A549 treated with DMSO at 1 μM for 4 hours (cell line): ENCODE data around the gene SNX15. TPM values are rescaled to one million over a fixed set of nuclear protein-coding genes. Genes with fewer than 3 reads are reported as not detected.

Experiments used
- total RNA-seq: library from RNA; stranded (reverse); fragments of 200-300 nt; extraction: Qiagen RNA extraction; gene quantifications from 5 replicates; pipeline ENCODE4 v1.2.3, GENCODE V29; 2022; ENCODE audit warnings: low read depth

SNX15 gene
- 22.2 to 25.0 TPM (median 23.3 TPM) in 5 replicates for total RNA-seq

GRCh38 chr11:65027213-65028067 lies at the start of gene SNX15:
Gene SNX15, plus strand, starts transcription at chr11:65027439. Its CDS starts 99 bp downstream, at chr11:65027538.

GRCh38 chr11:64996710-64997380 lies 30.4 kb upstream of the SNX15 start, which contains the start of gene BATF2:
Gene BATF2, minus strand, starts transcription at chr11:64996971. Its CDS starts 57 bp downstream, at chr11:64996914.

GRCh38 chr11:65013888-65014725 lies 13.1 kb upstream of the SNX15 start, which contains the start of gene ARL2:
Gene ARL2, plus strand, starts transcription at chr11:65014160. Its CDS starts 48 bp downstream, at chr11:65014208.

GRCh38 chr11:65040847-65041622 lies 13.8 kb downstream of the SNX15 start, which contains the start of gene SAC3D1:
Gene SAC3D1, plus strand, starts transcription at chr11:65041210. Its CDS starts 83 bp downstream, at chr11:65041293.

GRCh38 chr11:65058419-65059054 lies 31.3 kb downstream of the SNX15 start, which contains the start of gene NAALADL1:
Gene NAALADL1, minus strand, starts transcription at chr11:65058553. Its CDS starts 32 bp downstream, at chr11:65058521.

GRCh38 chr11:65083834-65084597 lies 56.8 kb downstream of the SNX15 start, which contains the start of the genes CDCA5 and ZFPL1:
Gene CDCA5, minus strand, starts transcription at chr11:65084040. Its CDS starts 62 bp downstream, at chr11:65083978.
Gene ZFPL1, plus strand, starts transcription at chr11:65084222. Its CDS starts 477 bp downstream, at chr11:65084699.

Other genes starting within 250 kb of the SNX15 start
- gene SF1, start 248.9 kb upstream of the SNX15 start, total RNA-seq: 172 to 224 TPM (median 188 TPM) in 5 replicates
- gene MAP4K2, start 224.2 kb upstream of the SNX15 start, total RNA-seq: 6.4 to 10.8 TPM (median 10.2 TPM) in 5 replicates
- 25.9 to 45.2 TPM (median 41.1 TPM) in 5 replicates for gene MEN1, start 216.9 kb upstream of the SNX15 start, total RNA-seq
- 1.2 to 1.5 TPM (median 1.5 TPM) in 5 replicates for gene CDC42BPG, start 182.8 kb upstream of the SNX15 start, total RNA-seq
- gene EHD1, start 148.8 kb upstream of the SNX15 start, total RNA-seq: 129 to 169 TPM (median 139 TPM) in 5 replicates
- gene ATG2A, start 110.2 kb upstream of the SNX15 start, total RNA-seq: 16.9 to 25.7 TPM (median 23.3 TPM) in 5 replicates
- 3.7 to 7.1 TPM (median 5.4 TPM) in 5 replicates for gene PPP2R5B, start 102.8 kb upstream of the SNX15 start, total RNA-seq
- gene GPHA2, start 91.5 kb upstream of the SNX15 start, total RNA-seq: not detected in 5 replicates
- not detected in 5 replicates for gene MAJIN, start 55.3 kb upstream of the SNX15 start, total RNA-seq
- gene BATF2, start 30.5 kb upstream of the SNX15 start, total RNA-seq: 0.87 to 1.4 TPM (median 1.1 TPM) in 5 replicates
- gene ARL2, start 13.3 kb upstream of the SNX15 start, total RNA-seq: 165 to 187 TPM (median 173 TPM) in 5 replicates
- 41.8 to 56.5 TPM (median 48.8 TPM) in 5 replicates for gene SAC3D1, start 13.8 kb downstream of the SNX15 start, total RNA-seq
- gene NAALADL1, start 31.1 kb downstream of the SNX15 start, total RNA-seq: not detected in 5 replicates
- 60.5 to 75.2 TPM (median 71.6 TPM) in 5 replicates for gene CDCA5, start 56.6 kb downstream of the SNX15 start, total RNA-seq
- gene ZFPL1, start 56.8 kb downstream of the SNX15 start, total RNA-seq: 28.5 to 35.4 TPM (median 33.5 TPM) in 5 replicates
- gene VPS51, start 68.8 kb downstream of the SNX15 start, total RNA-seq: 51.6 to 68.1 TPM (median 56.0 TPM) in 5 replicates
- gene TM7SF2, start 84.4 kb downstream of the SNX15 start, total RNA-seq: 4.6 to 9.0 TPM (median 6.1 TPM) in 5 replicates
- 13.2 to 23.0 TPM (median 20.9 TPM) in 5 replicates for gene ZNHIT2, start 90.3 kb downstream of the SNX15 start, total RNA-seq
- gene FAU, start 94.7 kb downstream of the SNX15 start, total RNA-seq: 836 to 988 TPM (median 969 TPM) in 5 replicates
- 76.2 to 80.9 TPM (median 77.4 TPM) in 5 replicates for gene MRPL49, start 94.9 kb downstream of the SNX15 start, total RNA-seq
- gene SYVN1, start 107.1 kb downstream of the SNX15 start, total RNA-seq: 31.0 to 44.6 TPM (median 42.1 TPM) in 5 replicates
- gene SPDYC, start 142.8 kb downstream of the SNX15 start, total RNA-seq: not detected in 5 replicates
- 96.7 to 116 TPM (median 104 TPM) in 5 replicates for gene CAPN1, start 154.5 kb downstream of the SNX15 start, total RNA-seq
- 14.1 to 19.3 TPM (median 15.7 TPM) in 5 replicates for gene POLA2, start 234.5 kb downstream of the SNX15 start, total RNA-seq